C4-2B (cell line): ENCODE results near the gene CYP27C1.

Source experiments
- ZFX ChIP-seq: fragments of 450-650 bp; IDR thresholded peaks from 2 replicates; pipeline ENCODE4 v1.6.1; 2017
- TF ChIP-seq, protein P1 (sequence below): fragments of 450-650 bp; conservative IDR thresholded peaks from 2 replicates; pipeline ENCODE4 v1.5.1; 2017; ENCODE audit warnings: mild to moderate bottlenecking

GRCh38 chr2:127259355-127259754 lies 39.3 kb upstream of the CYP27C1 start:
- TF ChIP-seq, protein P1, sequence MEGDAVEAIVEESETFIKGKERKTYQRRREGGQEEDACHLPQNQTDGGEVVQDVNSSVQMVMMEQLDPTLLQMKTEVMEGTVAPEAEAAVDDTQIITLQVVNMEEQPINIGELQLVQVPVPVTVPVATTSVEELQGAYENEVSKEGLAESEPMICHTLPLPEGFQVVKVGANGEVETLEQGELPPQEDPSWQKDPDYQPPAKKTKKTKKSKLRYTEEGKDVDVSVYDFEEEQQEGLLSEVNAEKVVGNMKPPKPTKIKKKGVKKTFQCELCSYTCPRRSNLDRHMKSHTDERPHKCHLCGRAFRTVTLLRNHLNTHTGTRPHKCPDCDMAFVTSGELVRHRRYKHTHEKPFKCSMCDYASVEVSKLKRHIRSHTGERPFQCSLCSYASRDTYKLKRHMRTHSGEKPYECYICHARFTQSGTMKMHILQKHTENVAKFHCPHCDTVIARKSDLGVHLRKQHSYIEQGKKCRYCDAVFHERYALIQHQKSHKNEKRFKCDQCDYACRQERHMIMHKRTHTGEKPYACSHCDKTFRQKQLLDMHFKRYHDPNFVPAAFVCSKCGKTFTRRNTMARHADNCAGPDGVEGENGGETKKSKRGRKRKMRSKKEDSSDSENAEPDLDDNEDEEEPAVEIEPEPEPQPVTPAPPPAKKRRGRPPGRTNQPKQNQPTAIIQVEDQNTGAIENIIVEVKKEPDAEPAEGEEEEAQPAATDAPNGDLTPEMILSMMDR: no peak
- no peak for TF ChIP-seq ZFX
